ENCODE data around the gene AFM.

Gene AFM

DNA sequence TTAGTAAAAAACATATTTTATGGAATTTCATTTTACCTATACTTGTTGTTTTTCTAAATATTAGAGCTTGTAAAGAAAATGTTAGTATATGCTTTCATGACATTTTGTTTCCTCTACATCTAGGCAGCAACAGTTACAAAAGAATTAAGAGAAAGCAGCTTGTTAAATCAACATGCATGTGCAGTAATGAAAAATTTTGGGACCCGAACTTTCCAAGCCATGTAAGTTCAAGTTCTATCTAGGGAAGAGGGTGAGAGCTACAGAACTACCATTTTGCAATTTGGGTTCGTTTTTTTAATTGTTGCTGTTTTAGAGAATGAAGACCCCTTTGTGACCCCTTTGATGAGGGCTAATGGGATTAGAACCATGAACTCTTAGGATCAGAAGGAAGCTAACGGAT lies 38.3 kb upstream of the AFM start:
- TF ChIP-seq, protein P1, sequence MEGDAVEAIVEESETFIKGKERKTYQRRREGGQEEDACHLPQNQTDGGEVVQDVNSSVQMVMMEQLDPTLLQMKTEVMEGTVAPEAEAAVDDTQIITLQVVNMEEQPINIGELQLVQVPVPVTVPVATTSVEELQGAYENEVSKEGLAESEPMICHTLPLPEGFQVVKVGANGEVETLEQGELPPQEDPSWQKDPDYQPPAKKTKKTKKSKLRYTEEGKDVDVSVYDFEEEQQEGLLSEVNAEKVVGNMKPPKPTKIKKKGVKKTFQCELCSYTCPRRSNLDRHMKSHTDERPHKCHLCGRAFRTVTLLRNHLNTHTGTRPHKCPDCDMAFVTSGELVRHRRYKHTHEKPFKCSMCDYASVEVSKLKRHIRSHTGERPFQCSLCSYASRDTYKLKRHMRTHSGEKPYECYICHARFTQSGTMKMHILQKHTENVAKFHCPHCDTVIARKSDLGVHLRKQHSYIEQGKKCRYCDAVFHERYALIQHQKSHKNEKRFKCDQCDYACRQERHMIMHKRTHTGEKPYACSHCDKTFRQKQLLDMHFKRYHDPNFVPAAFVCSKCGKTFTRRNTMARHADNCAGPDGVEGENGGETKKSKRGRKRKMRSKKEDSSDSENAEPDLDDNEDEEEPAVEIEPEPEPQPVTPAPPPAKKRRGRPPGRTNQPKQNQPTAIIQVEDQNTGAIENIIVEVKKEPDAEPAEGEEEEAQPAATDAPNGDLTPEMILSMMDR (IDR thresholded peaks at IDR 0.05; ENCODE audit: extremely low read depth, missing control alignments), result no peak
- no peak for DNase-seq (ENCODE audit: low spot score)

- TF ChIP-seq, protein P1 (IDR thresholded peaks at IDR 0.05; ENCODE audit: extremely low read depth, missing control alignments), result no peak
- no peak for DNase-seq (ENCODE audit: low spot score)
These were observed 35.9 kb upstream of the AFM start for GRCh38 chr4:73445383-73446335.

GRCh38 chr4:73446336-73446938 lies 35.1 kb upstream of the AFM start:
- TF ChIP-seq, protein P1 (IDR thresholded peaks at IDR 0.05; ENCODE audit: extremely low read depth, missing control alignments), result peak; percentile 80
- peak; percentile 51 for DNase-seq (ENCODE audit: low spot score)

- no peak for DNase-seq (ENCODE audit: low spot score)
These were observed 33.9 kb upstream of the AFM start for GRCh38 chr4:73447671-73448070.

GRCh38 chr4:73448448-73449203 lies 32.9 kb upstream of the AFM start:
- no peak for DNase-seq (ENCODE audit: low spot score)
- TF ChIP-seq, protein P1 (IDR thresholded peaks at IDR 0.05; ENCODE audit: extremely low read depth, missing control alignments), result no peak

More at GRCh38 chr4:73447671-73448070, 33.9 kb upstream of the AFM start:
- TF ChIP-seq, protein P1 (IDR thresholded peaks at IDR 0.05; ENCODE audit: extremely low read depth, missing control alignments), result no peak

- TF ChIP-seq, protein P1 (IDR thresholded peaks at IDR 0.05; ENCODE audit: extremely low read depth, missing control alignments), result no peak
- no peak for DNase-seq (ENCODE audit: low spot score)
These were observed 31.0 kb upstream of the AFM start for GRCh38 chr4:73450398-73451004.
